ENCODE results near the gene NEK11.

The NEK11 gene

DNA sequence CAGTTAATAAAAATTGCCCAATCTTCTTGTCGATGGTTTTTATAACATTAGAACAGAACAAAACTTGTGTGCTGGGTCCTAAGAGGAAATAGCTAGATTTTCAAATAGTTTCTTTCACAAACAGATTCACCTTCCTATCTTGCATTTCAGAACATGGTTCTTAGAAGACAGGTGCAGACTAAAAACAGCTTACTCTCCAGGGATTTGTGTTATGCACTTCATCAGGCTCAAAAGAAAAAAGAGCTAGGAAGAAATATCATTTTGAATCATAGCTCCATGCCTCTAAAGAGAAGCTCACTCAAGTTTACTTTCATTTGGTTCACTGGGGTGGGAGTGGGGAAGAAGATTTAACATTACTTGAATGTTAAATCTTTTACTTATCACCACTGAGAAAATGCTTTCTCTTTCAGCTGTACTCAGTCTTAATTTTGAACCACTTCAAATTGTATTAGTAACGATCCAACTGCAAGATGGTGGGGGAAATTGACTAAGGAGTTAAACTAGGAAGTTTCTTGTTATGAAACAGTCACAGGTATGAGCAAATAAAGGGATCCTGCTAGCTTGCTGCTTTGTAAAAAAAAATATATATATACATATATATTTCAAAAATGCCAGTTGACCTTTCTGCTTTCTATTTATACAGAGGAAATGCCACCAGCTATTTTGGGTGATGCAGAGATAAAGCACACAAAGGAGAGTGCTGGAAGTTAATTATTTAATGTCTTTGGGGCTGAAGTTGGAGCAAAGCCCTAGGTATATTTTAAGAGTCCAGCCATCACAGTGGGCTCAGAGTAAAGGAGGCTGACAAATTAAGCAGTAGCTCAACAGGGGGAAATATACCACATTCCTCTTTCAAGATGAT is 326.6 kb downstream of the NEK11 start:
- Histone ChIP-seq H3K4me3 (ENCODE audit: low read depth, low read length) (no peak overlapping the region), H3K27ac (ENCODE audit: low read depth, low read length) (no peak overlapping the region), H3K4ac (ENCODE audit: low read depth, low read length) (no peak overlapping the region), H3K4me1 (ENCODE audit: control insufficient read depth in 1 of 2, insufficient read depth in 2 of 2, low read length in 2 of 2) (peaks cover 4 to 5% of the 10 kb centered on the region in 2 experiments), H3K79me2 (ENCODE audit: control insufficient read depth, insufficient read depth, low read length, poor library complexity) (no peaks in the 10 kb centered on the region), H3K4me2 (ENCODE audit: low read length) (no peak overlapping the region), H4K12ac (ENCODE audit: low read depth, low read length) (no peak overlapping the region), H2BK120ac (ENCODE audit: insufficient read depth, low read length, poor library complexity) (no peak overlapping the region), H3K36me3 (ENCODE audit: control insufficient read depth in 1 of 2, insufficient read depth in 2 of 2, low read length in 2 of 2) (no peaks in the 10 kb centered on the region), H3K9ac (ENCODE audit: low read length) (no peak overlapping the region), H2BK12ac (ENCODE audit: low read length) (no peak overlapping the region), H3K18ac (ENCODE audit: low read length) (no peak overlapping the region), H3K79me1 (ENCODE audit: low read length) (peaks cover 2% of the 10 kb centered on the region), H3K23ac (ENCODE audit: low read length) (no peak overlapping the region), H3K27me3 (ENCODE audit: insufficient read depth, low read length) (no peaks in the 10 kb centered on the region), H2AK5ac (ENCODE audit: low read length) (no peak overlapping the region), H4K91ac (ENCODE audit: low read depth, low read length) (no peak overlapping the region), H3K9me3 (ENCODE audit: insufficient read depth, low read depth, low read length) (no peaks in the 10 kb centered on the region), H3K14ac (ENCODE audit: low read length) (no peak overlapping the region), H2AFZ (ENCODE audit: insufficient read depth, low read length, poor library complexity) (no peak overlapping the region), H2BK5ac (ENCODE audit: low read depth, low read length, poor library complexity) (no peak overlapping the region), H4K8ac (ENCODE audit: low read depth, low read length) (no peak overlapping the region)
- no peak for DNase-seq
- WGBS (ENCODE audit: extremely low coverage, insufficient coverage, insufficient read length): no CpG with 5 or more reads among the region's 2 CpGs

DNA sequence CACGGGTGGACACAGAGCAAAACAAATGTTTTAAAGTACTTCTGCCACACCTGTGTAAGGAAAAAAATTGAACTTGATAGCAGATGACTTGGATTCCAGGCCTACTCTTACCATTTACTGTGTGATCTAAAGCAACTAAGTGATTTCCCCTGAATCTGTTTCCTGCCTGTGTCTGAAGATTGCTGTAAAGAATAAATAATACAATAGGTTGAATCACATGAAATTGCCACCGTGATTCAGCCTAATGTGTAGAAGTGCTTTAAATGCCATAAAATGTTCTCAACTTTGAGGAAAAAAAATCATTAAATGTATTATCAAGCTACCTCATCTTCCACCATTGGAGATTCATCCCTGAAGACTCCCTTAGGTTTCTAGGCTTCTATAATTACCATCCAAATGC is 327.3 kb downstream of the NEK11 start:
- Histone ChIP-seq H3K27me3 (ENCODE audit: insufficient read depth, low read length) (no peaks in the 10 kb centered on the region), H4K12ac (ENCODE audit: low read depth, low read length) (no peak overlapping the region), H3K18ac (ENCODE audit: low read length) (no peak overlapping the region), H2BK120ac (ENCODE audit: insufficient read depth, low read length, poor library complexity) (no peak overlapping the region), H3K4ac (ENCODE audit: low read depth, low read length) (no peak overlapping the region), H3K27ac (ENCODE audit: low read depth, low read length) (no peak overlapping the region), H4K8ac (ENCODE audit: low read depth, low read length) (no peak overlapping the region), H3K79me1 (ENCODE audit: low read length) (peaks cover 2% of the 10 kb centered on the region), H3K23ac (ENCODE audit: low read length) (no peak overlapping the region), H3K14ac (ENCODE audit: low read length) (no peak overlapping the region), H3K9me3 (ENCODE audit: insufficient read depth, low read depth, low read length) (no peaks in the 10 kb centered on the region), H2AFZ (ENCODE audit: insufficient read depth, low read length, poor library complexity) (no peak overlapping the region), H3K4me1 (ENCODE audit: control insufficient read depth in 1 of 2, insufficient read depth in 2 of 2, low read length in 2 of 2) (peaks cover 4 to 5% of the 10 kb centered on the region in 2 experiments), H3K4me2 (ENCODE audit: low read length) (no peak overlapping the region), H3K36me3 (ENCODE audit: control insufficient read depth in 1 of 2, insufficient read depth in 2 of 2, low read length in 2 of 2) (no peaks in the 10 kb centered on the region), H3K79me2 (ENCODE audit: control insufficient read depth, insufficient read depth, low read length, poor library complexity) (no peaks in the 10 kb centered on the region), H2BK5ac (ENCODE audit: low read depth, low read length, poor library complexity) (no peak overlapping the region), H3K9ac (ENCODE audit: low read length) (no peak overlapping the region), H3K4me3 (ENCODE audit: low read depth, low read length) (no peak overlapping the region), H2AK5ac (ENCODE audit: low read length) (no peak overlapping the region), H4K91ac (ENCODE audit: low read depth, low read length) (no peak overlapping the region), H2BK12ac (ENCODE audit: low read length) (no peak overlapping the region)
- WGBS (ENCODE audit: extremely low coverage, insufficient coverage, insufficient read length): no CpG with 5 or more reads among the region's 2 CpGs
- DNase-seq: no peak

DNA sequence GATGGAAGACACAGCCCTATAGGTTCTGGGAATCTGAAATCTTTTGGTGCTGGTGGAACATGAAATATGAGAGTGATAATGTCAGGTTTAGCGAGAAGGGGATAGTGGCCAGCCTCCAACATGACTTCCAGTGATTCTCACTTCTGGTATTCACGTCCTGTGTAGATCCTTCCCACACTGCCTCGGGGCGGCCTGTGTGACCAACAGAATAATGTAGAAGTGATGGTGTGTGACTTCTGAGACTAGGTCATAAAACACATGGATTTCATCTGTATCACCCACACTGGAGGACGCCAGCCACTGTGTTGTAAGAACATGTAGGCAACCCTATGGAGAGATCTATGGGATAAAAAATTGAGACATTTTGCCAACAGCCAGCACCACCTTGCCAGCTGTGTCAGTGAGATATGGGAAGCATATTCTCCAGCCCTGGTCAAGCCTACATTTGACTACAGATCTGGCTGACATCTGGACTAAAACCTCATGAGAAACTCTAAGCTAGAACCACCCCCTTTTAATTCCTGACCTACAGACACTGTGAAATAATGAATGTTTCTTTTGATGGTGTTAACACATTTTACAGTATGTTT is 329.4 kb downstream of the NEK11 start:
- Histone ChIP-seq H3K27ac (ENCODE audit: low read depth, low read length) (no peak overlapping the region), H2BK5ac (ENCODE audit: low read depth, low read length, poor library complexity) (no peak overlapping the region), H3K9me3 (ENCODE audit: insufficient read depth, low read depth, low read length) (no peaks in the 10 kb centered on the region), H4K91ac (ENCODE audit: low read depth, low read length) (no peak overlapping the region), H2BK12ac (ENCODE audit: low read length) (no peak overlapping the region), H3K4me2 (ENCODE audit: low read length) (no peak overlapping the region), H3K79me1 (ENCODE audit: low read length) (no peaks in the 10 kb centered on the region), H3K14ac (ENCODE audit: low read length) (no peak overlapping the region), H2AK5ac (ENCODE audit: low read length) (no peak overlapping the region), H3K79me2 (ENCODE audit: control insufficient read depth, insufficient read depth, low read length, poor library complexity) (no peaks in the 10 kb centered on the region), H3K4me1 (ENCODE audit: control insufficient read depth in 1 of 2, insufficient read depth in 2 of 2, low read length in 2 of 2) (peaks cover 0 to 1% of the 10 kb centered on the region in 2 experiments), H2AFZ (ENCODE audit: insufficient read depth, low read length, poor library complexity) (no peak overlapping the region), H3K23ac (ENCODE audit: low read length) (no peak overlapping the region), H3K18ac (ENCODE audit: low read length) (no peak overlapping the region), H2BK120ac (ENCODE audit: insufficient read depth, low read length, poor library complexity) (no peak overlapping the region), H3K9ac (ENCODE audit: low read length) (no peak overlapping the region), H3K36me3 (ENCODE audit: control insufficient read depth in 1 of 2, insufficient read depth in 2 of 2, low read length in 2 of 2) (no peaks in the 10 kb centered on the region), H4K12ac (ENCODE audit: low read depth, low read length) (no peak overlapping the region), H3K4me3 (ENCODE audit: low read depth, low read length) (no peak overlapping the region), H4K8ac (ENCODE audit: low read depth, low read length) (no peak overlapping the region), H3K27me3 (ENCODE audit: insufficient read depth, low read length) (no peaks in the 10 kb centered on the region), H3K4ac (ENCODE audit: low read depth, low read length) (no peak overlapping the region)
- peak; percentile 70 to 82 for DNase-seq
- no CpG with 5 or more reads among the region's 5 CpGs for WGBS (ENCODE audit: extremely low coverage, insufficient coverage, insufficient read length)

DNA sequence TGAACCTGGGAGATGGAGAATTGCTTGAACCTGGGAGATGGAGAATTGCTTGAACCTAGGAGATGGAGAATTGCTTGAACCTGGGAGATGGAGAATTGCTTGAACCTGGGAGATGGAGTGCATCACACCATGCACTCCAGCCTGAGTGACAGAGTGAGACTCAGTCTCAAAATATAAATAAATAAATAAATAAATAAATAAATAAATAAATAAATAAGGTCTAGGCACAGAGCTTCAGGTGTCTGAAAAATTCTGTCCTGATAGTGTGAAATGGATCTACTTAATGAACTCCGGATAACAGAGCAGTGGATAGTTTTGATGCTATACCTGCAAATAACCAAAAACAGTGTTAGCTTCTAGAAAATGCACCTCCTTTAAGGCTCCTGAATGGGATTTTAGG is 330.6 kb downstream of the NEK11 start:
- H4K8ac ChIP-seq (ENCODE audit: low read depth, low read length): no peak overlapping the region
- no peak overlapping the region for H3K27ac ChIP-seq (ENCODE audit: low read depth, low read length)
- no peak for DNase-seq
- no peaks in the 10 kb centered on the region for H3K9me3 ChIP-seq (ENCODE audit: insufficient read depth, low read depth, low read length)
- no peak overlapping the region for H2BK120ac ChIP-seq (ENCODE audit: insufficient read depth, low read length, poor library complexity)
- H2AFZ ChIP-seq (ENCODE audit: insufficient read depth, low read length, poor library complexity): no peak overlapping the region
- peaks cover 3% of the 10 kb centered on the region for H3K79me1 ChIP-seq (ENCODE audit: low read length)
- no peak overlapping the region for H2AK5ac ChIP-seq (ENCODE audit: low read length)
- H3K4ac ChIP-seq (ENCODE audit: low read depth, low read length): no peak overlapping the region
- no peak overlapping the region for H3K14ac ChIP-seq (ENCODE audit: low read length)
- H3K23ac ChIP-seq (ENCODE audit: low read length): no peak overlapping the region
- no peak overlapping the region for H4K12ac ChIP-seq (ENCODE audit: low read depth, low read length)
- H3K36me3 ChIP-seq (ENCODE audit: control insufficient read depth in 1 of 2, insufficient read depth in 2 of 2, low read length in 2 of 2): no peaks in the 10 kb centered on the region
- no peak overlapping the region for H4K91ac ChIP-seq (ENCODE audit: low read depth, low read length)
- H3K4me1 ChIP-seq (ENCODE audit: control insufficient read depth in 1 of 2, insufficient read depth in 2 of 2, low read length in 2 of 2): peaks cover 6 to 10% of the 10 kb centered on the region in 2 experiments
- H3K18ac ChIP-seq (ENCODE audit: low read length): no peak overlapping the region
- H3K27me3 ChIP-seq (ENCODE audit: insufficient read depth, low read length): no peaks in the 10 kb centered on the region
- no peaks in the 10 kb centered on the region for H3K79me2 ChIP-seq (ENCODE audit: control insufficient read depth, insufficient read depth, low read length, poor library complexity)
- H3K9ac ChIP-seq (ENCODE audit: low read length): no peak overlapping the region
- WGBS (ENCODE audit: extremely low coverage, insufficient coverage, insufficient read length): no CpG with 5 or more reads among the region's 1 CpG
- H3K4me2 ChIP-seq (ENCODE audit: low read length): no peak overlapping the region
- H2BK5ac ChIP-seq (ENCODE audit: low read depth, low read length, poor library complexity): no peak overlapping the region
- H3K4me3 ChIP-seq (ENCODE audit: low read depth, low read length): no peak overlapping the region
- H2BK12ac ChIP-seq (ENCODE audit: low read length): no peak overlapping the region
